HG03442 (cell line): ENCODE data around the gene ZNF683.
"Not testable (repeated sequence)": the region's sequence is repeated elsewhere in the genome, so short reads cannot be mapped to it uniquely, and the experiment has no call there.

Source experiments
- ATAC-seq: cut with Tn5 transposase; IDR thresholded peaks from one replicate; pipeline ENCODE4 v1.9.1; 2021; ENCODE audit warnings: mild to moderate bottlenecking, moderate library complexity; ENCODE audit not compliant: unreplicated experiment

ZNF683 gene

DNA sequence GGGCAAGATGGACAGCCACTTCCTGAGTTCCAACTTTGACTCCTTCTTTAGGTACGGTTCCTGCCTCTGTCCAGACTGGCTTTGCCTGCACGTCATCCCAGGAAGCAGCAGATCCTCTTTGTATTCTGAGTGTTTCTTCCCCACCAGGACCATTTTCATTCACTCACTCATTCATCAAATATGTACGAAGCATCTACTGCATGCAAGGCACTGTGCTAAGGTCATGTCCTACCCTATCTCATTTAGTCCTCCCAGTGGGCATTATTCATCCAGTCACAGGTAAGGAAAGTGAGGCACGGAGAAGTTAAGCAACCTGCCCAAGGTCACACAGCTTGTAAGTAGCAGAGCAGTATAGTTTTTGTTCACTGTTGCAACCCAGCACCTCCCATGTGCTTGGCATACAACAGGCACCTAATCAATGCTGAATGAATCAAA lies 32.5 kb downstream of the ZNF683 start:
- ATAC-seq = no peak

DNA sequence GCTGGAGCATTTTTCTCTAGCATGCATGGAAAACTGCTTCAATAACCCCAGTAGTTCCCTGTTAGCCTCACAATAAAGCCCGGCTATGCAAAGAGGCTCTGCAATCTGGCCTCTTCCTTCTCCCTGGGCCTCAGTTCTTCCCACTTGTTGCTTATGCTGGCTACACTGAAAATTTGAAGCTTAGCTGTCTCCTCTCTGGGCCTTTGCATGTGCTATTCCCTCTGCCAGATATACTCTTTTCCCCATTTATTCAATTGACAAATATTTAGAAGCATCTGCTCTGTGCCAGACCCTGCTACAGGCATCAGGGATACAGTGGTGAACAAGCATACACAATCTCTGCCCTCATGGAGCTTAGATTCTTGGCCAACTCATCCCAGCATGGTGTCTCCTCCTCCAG lies 33.9 kb downstream of the ZNF683 start:
- ATAC-seq = no peak

DNA sequence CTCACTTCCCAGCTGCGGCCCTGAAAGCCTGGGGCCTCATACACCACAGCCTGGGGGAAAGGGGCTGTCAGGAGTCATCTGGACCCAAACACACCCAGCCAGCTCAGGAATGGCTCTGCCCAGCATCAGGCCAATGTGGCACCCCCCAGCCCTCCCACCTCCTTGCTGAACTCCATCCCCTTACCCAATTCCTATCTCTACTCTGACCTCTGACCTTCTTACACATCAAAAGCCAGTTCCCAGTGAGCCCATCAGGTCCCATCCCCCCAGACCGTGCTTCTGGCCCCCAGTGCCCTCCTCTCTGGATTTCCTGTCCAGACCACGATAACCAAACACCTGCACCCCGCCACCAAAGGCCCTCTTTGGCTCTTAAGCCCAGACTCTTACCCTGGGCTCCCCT lies 34.9 kb downstream of the ZNF683 start:
- ATAC-seq = no peak

DNA sequence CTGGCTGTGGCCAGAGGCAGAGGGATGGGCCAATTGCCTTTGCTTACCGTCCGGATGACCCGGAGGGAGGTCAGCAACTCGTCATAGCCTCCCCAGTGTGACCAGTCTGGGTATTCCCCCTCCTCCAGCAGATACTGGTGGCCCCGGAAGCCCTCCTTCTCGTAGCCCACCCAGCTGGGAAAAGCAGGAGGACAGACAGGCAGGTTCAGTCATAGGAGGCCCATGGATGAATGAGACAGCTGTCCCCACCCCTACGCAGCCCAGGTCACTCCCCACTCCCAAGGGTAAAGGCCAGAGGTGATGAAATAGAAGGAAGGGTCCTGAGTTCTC lies 35.4 kb downstream of the ZNF683 start:
- no peak for ATAC-seq

DNA sequence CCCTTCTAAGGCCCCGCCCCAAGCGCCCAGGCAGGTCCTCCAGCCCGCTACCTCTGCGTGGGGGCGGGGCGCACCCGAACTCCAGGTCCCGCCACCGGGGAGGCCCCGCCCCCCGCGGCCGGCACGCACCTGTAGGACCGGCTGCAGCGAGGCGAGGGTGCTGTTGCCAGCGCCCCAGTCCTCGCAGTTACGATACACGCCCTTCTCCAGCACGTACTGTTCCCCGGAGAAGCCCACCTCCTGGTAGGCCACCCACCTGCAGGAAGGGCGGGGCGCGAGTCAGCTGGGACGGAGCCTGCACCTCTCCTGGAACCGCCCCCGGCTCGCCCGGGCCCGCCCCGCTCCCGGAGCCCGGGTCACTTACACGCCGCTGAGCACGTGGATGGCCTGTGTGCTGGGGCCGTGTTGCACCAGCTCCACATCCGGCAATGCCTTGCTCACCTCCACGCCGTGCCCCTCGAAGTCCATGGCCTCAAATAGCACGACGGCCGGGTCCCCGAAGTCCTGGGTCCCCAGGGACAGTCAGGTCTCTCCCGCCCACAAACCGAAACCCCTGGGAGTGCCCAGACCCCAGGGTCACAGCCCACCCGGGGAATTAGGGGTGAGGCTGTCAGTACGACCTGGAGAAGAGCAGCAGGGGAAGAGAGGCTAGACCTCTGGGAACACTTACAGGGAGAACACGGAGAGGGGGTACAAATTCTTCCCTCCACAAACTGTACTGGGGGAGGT lies 35.9 kb downstream of the ZNF683 start:
- ATAC-seq = peak; percentile 58

DNA sequence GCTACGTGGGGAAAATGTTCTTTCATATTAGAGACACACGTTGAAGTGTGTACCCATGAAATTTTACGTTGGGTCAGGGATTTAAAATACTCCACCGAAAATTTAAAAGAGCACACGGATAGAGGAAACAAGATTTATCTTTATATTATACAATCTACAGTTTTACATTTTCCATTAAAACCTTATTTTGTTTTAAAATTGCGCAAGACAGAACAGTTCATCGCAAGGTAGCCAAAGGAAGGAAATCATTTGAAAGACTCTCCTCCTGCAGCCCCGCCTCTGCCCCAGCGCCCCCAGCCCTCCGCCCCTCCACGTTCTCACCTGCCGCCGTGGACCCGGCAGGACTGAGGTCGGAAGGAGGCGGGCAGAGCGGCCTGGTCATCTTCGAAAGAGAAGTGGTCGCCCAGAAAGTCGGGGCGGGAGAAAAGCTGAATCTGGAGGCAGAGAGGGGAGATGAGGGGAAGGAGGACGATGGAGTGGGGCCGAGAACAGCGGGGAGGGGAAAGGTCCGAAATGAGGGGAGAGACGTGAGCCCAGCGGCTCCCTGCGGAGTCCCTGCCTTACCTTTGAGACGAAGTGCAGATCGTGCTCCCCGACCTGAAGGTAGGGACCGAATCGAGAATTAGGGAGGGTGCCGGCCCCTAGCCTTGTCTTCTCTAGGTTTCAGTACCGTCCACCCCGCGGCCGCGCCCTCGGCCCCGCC lies 36.6 kb downstream of the ZNF683 start:
- ATAC-seq = no peak

DNA sequence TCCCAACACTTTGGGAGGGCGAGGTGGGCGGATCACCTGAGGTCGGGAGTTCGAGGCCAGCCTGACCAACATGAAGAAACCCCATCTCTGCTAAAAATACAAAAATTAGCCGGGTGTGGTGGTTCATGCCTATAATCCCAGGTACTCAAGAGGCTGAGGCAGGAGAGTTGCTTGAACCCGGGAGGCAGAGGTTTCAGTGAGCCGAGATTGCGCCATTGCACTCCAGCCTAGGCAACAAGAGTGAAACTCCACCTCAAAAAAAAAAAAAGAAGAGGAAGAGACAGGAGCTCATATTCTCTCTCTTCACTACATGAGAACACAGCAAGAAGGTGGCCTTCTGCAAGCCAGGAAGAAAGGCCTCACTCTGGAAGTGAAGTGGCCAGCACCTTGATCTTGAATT lies 39.2 kb downstream of the ZNF683 start:
- ATAC-seq = not testable (repeated sequence)

DNA sequence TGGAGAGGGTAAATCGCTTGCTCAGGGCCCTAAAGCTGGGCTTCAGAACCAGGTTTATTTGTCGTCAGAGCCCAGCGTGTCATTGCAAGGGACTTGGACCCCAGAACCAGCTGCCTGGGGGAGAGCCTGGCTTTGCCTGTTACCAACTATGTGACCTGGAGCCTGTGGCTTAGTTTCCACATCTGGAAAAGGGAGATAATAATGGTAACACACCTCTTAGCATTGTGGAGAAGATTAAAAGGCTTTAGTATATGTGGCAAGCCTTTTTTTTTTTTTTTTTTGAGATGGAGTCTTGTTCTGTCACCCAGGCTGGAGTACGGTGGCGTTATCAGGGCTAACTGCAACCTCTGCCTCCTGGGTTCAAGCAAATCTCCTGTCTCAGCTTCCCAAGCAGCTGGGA lies 42.3 kb downstream of the ZNF683 start:
- ATAC-seq = no peak

DNA sequence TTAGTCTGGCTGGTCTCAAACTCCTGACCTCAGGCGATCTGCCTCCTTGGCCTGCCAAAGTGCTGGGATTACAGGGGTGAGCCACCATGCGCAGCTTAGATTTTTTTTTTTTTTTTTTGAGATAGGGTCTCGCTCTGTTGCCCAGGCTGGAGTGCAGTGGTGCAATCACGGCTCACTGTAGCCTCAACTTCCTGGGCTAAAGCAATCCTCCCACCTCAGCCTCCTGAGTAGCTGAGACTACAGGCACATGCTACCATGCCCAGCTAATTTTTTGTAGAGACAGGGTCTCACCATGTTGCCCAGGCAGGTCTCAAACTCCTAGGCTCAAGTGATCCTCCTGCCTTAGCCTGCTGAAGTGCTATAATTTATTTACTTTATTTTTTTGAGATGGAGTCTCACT lies 43.2 kb downstream of the ZNF683 start:
- ATAC-seq = not testable (repeated sequence)

DNA sequence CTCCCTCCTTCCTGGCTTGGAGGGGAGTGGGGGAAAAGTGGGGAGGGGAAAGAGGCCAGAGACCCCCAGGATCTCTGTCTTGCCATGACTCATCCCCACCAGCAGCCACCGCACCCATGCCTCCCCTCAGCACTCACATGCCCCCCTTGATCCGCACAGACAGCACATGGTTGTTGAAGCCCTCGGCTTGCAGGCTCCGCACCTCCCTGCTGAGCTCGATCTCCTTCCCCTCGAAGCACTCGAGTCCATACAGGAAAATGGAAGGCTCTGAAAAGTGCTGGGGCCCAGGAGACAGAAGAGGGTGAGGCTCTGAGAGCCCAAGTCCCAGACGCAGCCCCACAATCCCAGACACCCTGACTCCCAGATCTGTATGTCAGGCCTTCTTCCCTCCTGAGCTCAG lies 44.0 kb downstream of the ZNF683 start:
- no peak for ATAC-seq

DNA sequence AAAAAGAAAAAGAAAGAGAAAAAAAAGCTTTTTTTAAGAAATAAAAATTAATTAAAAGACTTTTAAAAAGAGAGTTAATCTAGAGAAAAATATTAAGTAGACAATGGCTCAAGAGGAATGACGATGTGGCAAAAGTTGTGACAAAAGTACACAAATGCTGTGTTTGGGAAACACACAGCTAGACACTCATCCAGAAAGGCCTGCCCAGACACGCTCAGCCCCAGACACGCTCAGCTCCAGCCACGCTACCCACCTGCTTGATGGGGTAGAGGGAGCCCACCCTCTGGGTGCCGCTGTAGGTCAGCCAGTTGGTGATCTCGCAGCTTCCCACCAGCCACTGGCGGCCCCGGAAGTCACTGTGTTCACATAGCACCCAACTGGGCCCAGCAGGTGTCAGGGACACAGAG lies 44.6 kb downstream of the ZNF683 start:
- no peak for ATAC-seq

DNA sequence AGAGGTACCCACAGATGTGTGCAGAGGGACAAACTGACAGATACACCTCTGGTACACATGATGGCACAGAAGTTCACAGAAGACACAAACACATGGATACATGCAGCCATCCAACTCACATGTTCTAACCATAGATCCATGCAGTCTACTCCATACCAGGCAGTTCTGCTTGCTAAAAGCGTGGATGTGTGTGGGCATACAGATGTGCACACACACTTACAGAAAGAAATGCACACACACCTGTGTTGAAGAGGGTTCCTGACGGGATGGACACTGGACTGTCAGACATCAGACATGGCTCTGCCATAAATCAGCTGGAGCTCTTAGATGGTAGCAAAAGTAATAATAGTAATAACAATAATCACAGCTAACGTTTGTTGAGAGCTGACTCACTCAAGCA lies 48.0 kb downstream of the ZNF683 start:
- ATAC-seq = no peak

DNA sequence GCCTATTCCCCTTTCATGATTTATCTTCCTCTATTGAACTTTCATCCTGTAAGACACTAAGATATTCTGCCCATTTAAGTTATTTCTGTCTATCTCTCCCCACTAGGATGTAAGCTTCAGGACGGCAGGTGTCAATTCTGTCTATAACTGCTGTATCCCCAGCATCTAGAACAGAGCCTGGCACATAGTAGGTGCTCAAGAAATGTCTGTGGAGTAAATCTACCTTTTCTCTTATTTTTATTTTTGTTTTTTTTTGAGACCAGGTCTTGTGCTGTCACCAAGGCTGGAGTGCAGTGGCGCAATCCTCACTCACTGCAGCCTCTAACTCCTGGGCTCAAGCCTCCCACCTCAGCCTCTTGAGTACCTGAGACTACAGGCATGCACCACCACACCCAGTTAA lies 49.2 kb downstream of the ZNF683 start:
- no peak for ATAC-seq

DNA sequence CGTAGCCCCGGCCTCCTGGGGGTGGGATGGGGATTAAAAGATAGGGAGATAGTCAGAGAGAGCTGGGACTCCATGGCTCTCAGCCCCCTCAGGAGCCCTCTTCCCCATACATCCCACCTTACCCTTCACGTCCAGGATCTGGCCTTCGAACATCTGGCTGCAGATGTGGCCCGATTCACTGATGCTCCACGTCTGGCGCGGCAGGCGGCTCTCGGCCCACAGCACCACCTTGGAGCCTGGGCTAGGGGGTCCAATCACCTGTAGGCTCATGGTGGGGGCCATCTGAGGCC lies 50.6 kb downstream of the ZNF683 start:
- ATAC-seq = no peak

DNA sequence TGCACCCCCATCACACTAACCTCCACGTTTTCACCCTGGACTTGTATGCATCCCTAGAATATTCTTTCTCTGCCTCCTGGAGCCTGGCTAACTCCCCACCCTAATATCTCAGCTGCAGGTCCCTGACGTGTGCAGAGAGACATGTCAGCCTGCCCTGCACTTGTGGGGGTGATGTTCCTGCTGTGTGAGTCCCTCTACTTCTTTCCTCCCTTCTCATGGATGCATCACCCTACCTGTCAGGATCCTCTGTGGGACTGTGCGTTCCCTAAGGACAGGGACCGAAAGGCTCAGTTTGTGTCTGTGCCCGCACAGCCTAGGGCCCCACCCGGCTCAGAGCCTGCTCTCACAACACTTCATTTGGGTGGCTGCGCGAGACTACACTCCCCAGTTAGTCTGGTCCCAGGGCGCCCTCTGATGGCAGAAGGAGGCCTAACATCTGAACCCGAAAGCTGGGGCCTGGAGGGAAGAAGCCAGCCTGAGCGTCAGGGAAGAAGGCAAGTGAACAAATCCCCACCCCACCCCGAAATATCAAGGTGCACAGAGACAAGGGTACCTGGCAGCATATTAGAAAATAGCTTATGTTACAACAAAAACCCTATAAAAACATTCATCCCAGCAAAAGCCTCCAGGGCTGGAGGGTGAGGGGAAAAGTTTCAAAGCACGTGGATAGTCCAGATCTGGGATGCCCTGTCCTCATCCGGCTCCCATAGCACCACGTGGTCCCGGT lies 51.1 kb downstream of the ZNF683 start:
- peak; percentile 31 for ATAC-seq

DNA sequence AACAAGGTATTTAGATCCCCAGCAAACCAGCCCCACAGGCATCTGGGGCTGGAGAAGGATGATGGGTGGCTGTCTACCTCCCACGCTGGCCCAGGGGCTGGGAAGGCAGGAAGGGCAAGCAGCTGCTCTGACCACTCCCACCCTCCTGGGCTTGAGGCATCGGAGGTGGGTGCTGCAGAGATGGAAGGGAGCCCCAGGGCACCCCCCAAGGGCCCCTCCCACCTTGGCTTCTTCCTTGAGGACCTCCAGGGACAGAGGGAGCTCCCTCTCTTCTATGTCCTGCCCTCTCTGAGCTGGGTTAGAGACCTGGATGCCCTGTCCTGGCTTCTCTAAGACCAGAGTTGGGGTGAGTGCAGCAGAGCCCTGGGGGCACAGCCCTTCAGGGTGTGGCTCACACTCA lies 51.7 kb downstream of the ZNF683 start:
- ATAC-seq = no peak

DNA sequence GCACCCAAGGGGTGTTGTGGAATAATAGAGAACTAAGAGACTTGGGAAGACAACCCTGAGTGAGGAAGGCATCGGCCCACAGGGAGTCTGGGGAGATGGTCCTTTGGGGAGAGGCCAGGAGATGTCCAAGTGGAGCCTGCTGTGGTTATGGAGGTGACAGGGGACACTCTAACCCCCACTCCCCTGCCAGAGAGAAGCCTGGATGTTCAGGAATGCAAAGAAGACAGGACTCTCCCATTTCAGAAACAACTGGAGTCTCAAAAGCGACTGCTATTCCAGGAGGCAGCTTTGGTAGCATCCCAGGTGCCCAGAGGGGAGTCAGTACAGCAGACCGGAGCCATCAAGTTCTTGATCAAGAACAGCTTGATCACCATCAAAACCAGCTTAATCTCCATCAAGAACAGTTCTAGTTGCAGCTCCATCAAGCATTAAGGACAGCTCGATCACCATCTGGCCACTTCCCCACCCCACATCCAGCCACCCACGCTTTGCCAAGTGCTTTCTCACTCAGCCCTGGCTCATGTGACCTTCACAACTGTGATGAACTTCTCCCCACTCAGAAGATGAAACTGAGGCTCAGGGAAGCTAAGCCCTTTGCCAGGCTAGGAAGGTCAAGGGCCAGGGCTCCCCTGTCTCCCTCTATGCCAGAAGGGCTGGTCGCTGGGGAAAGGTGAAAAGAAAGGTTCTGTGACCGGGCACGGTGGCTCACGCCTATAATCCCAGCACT lies 54.0 kb downstream of the ZNF683 start:
- no peak for ATAC-seq

DNA sequence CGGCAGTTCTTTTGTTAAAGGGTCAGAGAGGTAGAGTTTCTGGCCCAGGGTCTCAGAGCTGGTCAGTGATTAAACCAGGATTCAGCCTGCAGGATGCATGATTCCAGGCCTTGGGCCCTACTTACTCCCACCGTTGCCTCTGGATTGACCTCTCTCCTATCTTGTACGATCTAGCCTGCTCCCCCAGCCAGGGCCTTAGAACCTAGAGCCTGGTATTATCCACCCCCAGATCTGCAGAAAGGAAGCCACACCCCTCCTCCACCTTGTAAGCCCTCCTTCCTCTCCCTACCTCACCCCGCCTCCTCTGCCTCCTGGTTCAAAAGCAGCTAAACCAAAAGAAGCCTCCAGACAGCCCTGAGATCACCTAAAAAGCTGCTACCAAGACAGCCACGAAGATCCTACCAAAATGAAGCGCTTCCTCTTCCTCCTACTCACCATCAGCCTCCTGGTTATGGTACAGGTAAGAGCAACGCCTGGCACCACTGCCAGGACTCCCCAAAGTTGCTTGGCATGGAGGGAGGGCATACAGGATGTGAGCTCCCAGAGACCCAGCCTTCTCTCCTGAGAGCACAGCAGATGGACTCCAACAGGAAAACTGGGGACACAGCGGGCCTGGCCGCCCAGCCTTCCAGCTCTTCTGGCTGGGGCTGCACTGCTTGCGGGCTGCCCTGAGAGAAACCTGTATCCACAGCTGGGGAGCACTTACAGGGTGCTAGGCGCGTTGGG lies 54.8 kb downstream of the ZNF683 start, which contains the start of gene CD52:
TSS of gene CD52 (plus strand) at position 347 of the 726 bp plus-strand sequence. CDS start at position 407, 60 bp downstream.
- peak; percentile 38 for ATAC-seq

DNA sequence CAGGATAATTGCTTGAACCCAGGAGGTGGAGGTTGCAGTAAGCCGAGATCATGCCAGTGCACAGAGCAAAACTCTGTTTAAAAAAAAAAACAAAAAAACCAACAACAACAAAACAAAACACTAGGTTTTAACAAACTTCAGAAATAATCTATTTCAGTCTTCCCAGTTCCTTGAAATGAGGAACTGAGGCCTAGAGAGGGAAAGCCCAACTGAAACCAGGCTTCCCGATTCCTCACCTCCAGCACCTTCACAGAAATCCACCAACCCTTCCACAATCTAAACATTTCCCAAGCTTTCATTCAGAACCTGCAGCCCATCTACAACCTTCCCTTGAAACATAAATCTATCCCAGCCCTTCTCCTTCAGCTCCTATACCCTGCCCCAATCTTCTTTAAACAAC lies 55.4 kb downstream of the ZNF683 start:
- ATAC-seq = no peak

DNA sequence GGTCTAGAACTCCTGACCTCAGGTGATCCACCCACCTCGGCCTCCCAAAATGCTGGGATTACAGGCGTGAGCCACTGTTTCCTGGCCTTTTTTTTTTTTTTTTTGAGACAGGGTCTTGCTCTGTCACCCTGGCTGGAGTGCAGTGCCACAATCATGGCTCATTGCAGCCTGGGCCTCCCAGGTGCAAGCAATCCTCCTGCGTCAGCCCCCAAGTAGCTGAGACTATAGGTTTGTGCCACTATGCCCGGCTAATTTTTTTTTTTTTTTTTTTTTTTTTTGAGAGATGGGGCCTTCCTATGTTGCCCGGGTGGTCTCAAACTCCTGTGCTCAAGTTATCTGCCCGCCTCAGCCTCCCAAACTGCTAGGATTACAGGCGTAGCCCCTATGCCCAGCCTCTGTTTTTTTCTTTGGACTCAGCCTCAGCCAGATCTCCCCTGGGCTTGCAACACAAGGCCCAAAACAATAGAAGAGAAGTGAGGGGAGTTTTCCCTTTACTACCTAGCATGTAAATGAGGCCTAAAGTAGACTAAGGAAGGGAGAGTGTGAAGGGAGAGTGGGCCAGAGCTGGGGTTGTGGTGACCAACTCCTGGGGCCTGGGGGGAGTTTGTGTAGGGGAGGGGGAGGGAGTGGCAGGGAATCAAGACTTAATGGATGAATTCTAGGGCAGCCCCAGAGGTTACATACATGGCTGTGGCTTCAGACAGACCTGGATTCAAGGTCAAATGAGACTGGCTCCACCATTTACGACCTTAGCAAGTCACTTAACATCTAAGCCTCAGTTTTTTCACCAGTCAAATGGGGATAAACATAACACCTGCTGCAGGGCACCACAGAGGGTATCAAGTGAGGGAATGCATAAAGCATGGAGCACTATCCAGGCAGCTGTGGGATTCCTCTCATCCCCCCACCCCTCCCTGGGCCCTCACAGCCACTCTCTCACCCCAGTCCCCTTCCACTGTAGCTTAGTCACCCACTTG lies 56.4 kb downstream of the ZNF683 start:
- no peak for ATAC-seq
